Fibroblast of lung (primary cell): ENCODE data around the gene PCDH9. TPM values are rescaled to one million over a fixed set of nuclear protein-coding genes. Genes with fewer than 3 reads are reported as not detected.

Source experiments
- DNase-seq, 2 donors: peaks; one replicate each; pipeline versions ENCODE4 v3.0.0 to v3.0.0-alpha.2; 2010; ENCODE audit warnings: low read depth in 2 of 2
- H2AFZ ChIP-seq: 2 replicates; pipeline ENCODE4 v1.5.1; 2012; ENCODE audit warnings: low read length, control low read depth, inconsistent platforms
- H3K27ac ChIP-seq: 2 replicates; pipeline ENCODE4 v1.5.1; 2011; ENCODE audit warnings: low read length, control low read depth; ENCODE audit not compliant: insufficient read depth
- H3K27me3 ChIP-seq: 2 replicates; pipeline ENCODE4 v1.5.1; 2011; ENCODE audit warnings: mild to moderate bottlenecking, low read length; ENCODE audit not compliant: control insufficient read depth, insufficient read depth
- H3K36me3 ChIP-seq: 2 replicates; pipeline ENCODE4 v1.5.1; 2011; ENCODE audit warnings: low read length; ENCODE audit not compliant: control insufficient read depth, insufficient read depth
- H3K4me1 ChIP-seq: 2 replicates; pipeline ENCODE4 v1.5.1; 2011; ENCODE audit warnings: low read length; ENCODE audit not compliant: control insufficient read depth, insufficient read depth; ENCODE audit errors: extremely low read depth
- H3K4me2 ChIP-seq: 2 replicates; pipeline ENCODE4 v1.5.1; 2011; ENCODE audit warnings: low read length, control low read depth; ENCODE audit not compliant: insufficient read depth; ENCODE audit errors: extremely low read depth
- H3K4me3 ChIP-seq, 4 experiments: fragments of 200-600 bp in 1 of 4; sonication (generic) in 1 of 4; replicated peaks in 1 of 4; 2 replicates each; pipeline ENCODE4 v1.5.1; 2011 to 2016; ENCODE audit warnings: low read length in 4 of 4, low read depth in 3 of 4, mild to moderate bottlenecking in 3 of 4, control low read depth in 2 of 4, inconsistent platforms in 1 of 4, mixed read lengths in 1 of 4; ENCODE audit not compliant: insufficient read depth in 1 of 4; ENCODE audit errors: control extremely low read depth in 1 of 4
- H3K79me2 ChIP-seq: 2 replicates; pipeline ENCODE4 v1.5.1; 2012; ENCODE audit warnings: mild to moderate bottlenecking, low read length, inconsistent platforms; ENCODE audit not compliant: control insufficient read depth, insufficient read depth
- H3K9ac ChIP-seq: 2 replicates; pipeline ENCODE4 v1.5.1; 2011; ENCODE audit warnings: mild to moderate bottlenecking, low read length, control low read depth; ENCODE audit not compliant: insufficient read depth
- H3K9me3 ChIP-seq: 2 replicates; pipeline ENCODE4 v1.5.1; 2012; ENCODE audit warnings: low read depth, low read length; ENCODE audit not compliant: control insufficient read depth, insufficient read depth
- H4K20me1 ChIP-seq: 2 replicates; pipeline ENCODE4 v1.5.1; 2011; ENCODE audit warnings: low read length; ENCODE audit not compliant: control insufficient read depth, insufficient read depth; ENCODE audit errors: extremely low read depth
- EZH2 ChIP-seq: IDR thresholded peaks from 2 replicates; pipeline ENCODE4 v1.5.1; 2012; ENCODE audit warnings: low read length, control low read depth, mild to moderate bottlenecking; ENCODE audit errors: missing control alignments
- polyA plus RNA-seq, 2 donors: library from polyadenylated mRNA; depleted of rRNA in 1 of 2; stranded (reverse) in 1 of 2; unstranded in 1 of 2; fragments of >200 nt; gene quantifications; 2 replicates each; pipeline ENCODE4 v1.2.1, GENCODE V29; 2011 to 2012; ENCODE audit warnings: missing spikeins in 1 of 2
- total RNA-seq: library from RNA; depleted of rRNA; stranded (reverse); fragments of >200 nt; gene quantifications from 2 replicates; pipeline ENCODE4 v1.2.1, GENCODE V29; 2014
- TF ChIP-seq, protein P1 (sequence below), 2 donors: IDR thresholded peaks in 1 of 2; conservative IDR thresholded peaks in 1 of 2; 1 replicate in 1 of 2; 2 replicates in 1 of 2; pipeline ENCODE4 v1.5.1; 2011 to 2012; ENCODE audit warnings: low read length in 2 of 2, control low read depth in 1 of 2, inconsistent platforms in 1 of 2, low read depth in 1 of 2, mild to moderate bottlenecking in 1 of 2

The PCDH9 gene
- total and polyA plus RNA-seq, 2 donors (not counting 1 experiment from before 2014, with no cell fraction given): 0.50 to 0.67 TPM

DNA sequence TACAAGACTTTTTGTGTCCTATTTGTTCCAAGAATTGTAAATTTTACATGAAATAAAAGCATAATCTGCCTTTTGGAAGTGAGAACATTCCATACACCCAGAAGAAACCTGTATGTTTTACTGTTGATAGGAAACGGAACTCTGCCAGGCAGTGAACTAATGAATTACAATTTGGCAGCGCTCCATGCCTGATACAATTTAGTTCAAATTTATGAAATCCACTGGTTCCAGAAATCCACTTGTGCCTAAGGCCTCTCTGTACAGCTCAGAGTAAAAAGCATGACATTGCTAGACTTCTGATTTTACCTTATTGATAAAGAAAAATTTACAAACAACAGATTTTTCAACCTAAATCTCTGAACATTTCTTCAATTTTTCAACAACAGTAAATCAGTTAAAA, 78.1 kb downstream of the PCDH9 start:
- Histone ChIP-seq H3K4me1 (no peaks in the 10 kb centered on the region), H3K27ac (no peak overlapping the region), H3K79me2 (no peaks in the 10 kb centered on the region), H3K4me2 (no peak overlapping the region), H2AFZ (no peak overlapping the region), H3K9me3 (no peaks in the 10 kb centered on the region), H3K36me3 (no peaks in the 10 kb centered on the region), H3K9ac (no peak overlapping the region), H4K20me1 (no peaks in the 10 kb centered on the region), H3K27me3 (no peaks in the 10 kb centered on the region), H3K4me3 (no peak overlapping the region)
- TF ChIP-seq EZH2: no peak
- TF ChIP-seq, protein P1, sequence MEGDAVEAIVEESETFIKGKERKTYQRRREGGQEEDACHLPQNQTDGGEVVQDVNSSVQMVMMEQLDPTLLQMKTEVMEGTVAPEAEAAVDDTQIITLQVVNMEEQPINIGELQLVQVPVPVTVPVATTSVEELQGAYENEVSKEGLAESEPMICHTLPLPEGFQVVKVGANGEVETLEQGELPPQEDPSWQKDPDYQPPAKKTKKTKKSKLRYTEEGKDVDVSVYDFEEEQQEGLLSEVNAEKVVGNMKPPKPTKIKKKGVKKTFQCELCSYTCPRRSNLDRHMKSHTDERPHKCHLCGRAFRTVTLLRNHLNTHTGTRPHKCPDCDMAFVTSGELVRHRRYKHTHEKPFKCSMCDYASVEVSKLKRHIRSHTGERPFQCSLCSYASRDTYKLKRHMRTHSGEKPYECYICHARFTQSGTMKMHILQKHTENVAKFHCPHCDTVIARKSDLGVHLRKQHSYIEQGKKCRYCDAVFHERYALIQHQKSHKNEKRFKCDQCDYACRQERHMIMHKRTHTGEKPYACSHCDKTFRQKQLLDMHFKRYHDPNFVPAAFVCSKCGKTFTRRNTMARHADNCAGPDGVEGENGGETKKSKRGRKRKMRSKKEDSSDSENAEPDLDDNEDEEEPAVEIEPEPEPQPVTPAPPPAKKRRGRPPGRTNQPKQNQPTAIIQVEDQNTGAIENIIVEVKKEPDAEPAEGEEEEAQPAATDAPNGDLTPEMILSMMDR (conservative IDR thresholded peaks at IDR 0.05 in 1 of 2, IDR thresholded peaks at IDR 0.05 in 1 of 2; ENCODE audit: low read depth in 1 of 2, low read length in 2 of 2): no peak
- DNase-seq: no peak

DNA sequence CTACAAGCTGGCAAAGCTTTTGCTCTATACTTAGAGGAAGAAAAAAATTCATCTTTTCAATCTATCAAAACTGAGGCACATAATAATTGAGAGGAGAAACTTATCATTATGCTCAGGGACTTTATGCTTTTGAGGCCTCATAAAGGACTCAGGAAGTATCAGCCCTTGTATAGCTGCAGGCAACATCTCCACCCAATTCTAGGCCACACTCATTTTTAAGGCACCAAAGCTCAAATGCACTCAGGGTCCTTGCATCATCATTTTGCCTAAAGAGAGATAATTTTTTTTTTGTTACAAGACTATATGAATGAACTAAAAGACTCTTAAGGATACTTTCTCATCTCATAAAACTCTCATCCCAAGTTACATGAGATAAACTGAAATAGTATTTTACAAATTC, 78.5 kb downstream of the PCDH9 start:
- no peaks in the 10 kb centered on the region for H4K20me1 ChIP-seq
- H3K79me2 ChIP-seq: no peaks in the 10 kb centered on the region
- no peak for TF ChIP-seq EZH2
- TF ChIP-seq, protein P1 (conservative IDR thresholded peaks at IDR 0.05 in 1 of 2, IDR thresholded peaks at IDR 0.05 in 1 of 2; ENCODE audit: low read depth in 1 of 2, low read length in 2 of 2): no peak
- no peak for DNase-seq
- H2AFZ ChIP-seq: no peak overlapping the region
- no peak overlapping the region for H3K4me2 ChIP-seq
- no peak overlapping the region for H3K9ac ChIP-seq
- no peaks in the 10 kb centered on the region for H3K36me3 ChIP-seq
- no peaks in the 10 kb centered on the region for H3K9me3 ChIP-seq
- no peak overlapping the region for H3K4me3 ChIP-seq
- no peaks in the 10 kb centered on the region for H3K27me3 ChIP-seq
- no peak overlapping the region for H3K27ac ChIP-seq
- no peaks in the 10 kb centered on the region for H3K4me1 ChIP-seq

DNA sequence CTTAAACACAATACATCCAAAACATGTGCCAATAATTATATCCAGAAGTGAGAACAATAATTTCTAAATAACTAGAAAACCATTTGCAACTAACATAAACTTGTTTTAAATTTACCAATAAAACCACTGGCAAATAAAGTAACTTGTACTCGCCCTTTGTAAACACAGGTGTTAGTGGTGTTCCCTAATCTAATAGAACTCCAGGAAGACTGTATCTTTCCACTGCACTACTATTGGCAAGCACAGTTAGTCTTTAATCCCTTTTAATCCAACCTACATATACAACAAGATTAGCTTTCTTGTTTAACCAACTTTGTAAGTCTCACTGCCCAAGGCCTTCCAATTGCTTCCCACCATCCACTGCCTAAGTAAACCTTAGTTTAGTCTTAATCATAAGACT, 79.5 kb downstream of the PCDH9 start:
- H3K4me2 ChIP-seq: no peak overlapping the region
- H2AFZ ChIP-seq: no peak overlapping the region
- H3K79me2 ChIP-seq: no peaks in the 10 kb centered on the region
- no peaks in the 10 kb centered on the region for H3K36me3 ChIP-seq
- H3K9ac ChIP-seq: no peak overlapping the region
- H3K27ac ChIP-seq: no peak overlapping the region
- DNase-seq: no peak
- H4K20me1 ChIP-seq: no peaks in the 10 kb centered on the region
- H3K27me3 ChIP-seq: no peaks in the 10 kb centered on the region
- H3K4me3 ChIP-seq: no peak overlapping the region
- no peak for TF ChIP-seq EZH2
- TF ChIP-seq, protein P1 (conservative IDR thresholded peaks at IDR 0.05 in 1 of 2, IDR thresholded peaks at IDR 0.05 in 1 of 2; ENCODE audit: low read depth in 1 of 2, low read length in 2 of 2): no peak
- H3K9me3 ChIP-seq: no peaks in the 10 kb centered on the region
- no peaks in the 10 kb centered on the region for H3K4me1 ChIP-seq
